DND-41 (cell line): ENCODE measurements around the gene SUPT20HL1.
"Not testable (repeated sequence)": the region's sequence is repeated elsewhere in the genome, so short reads cannot be mapped to it uniquely, and the experiment has no call there.

ENCODE experiments used
- ATAC-seq: fragments of 200-7000 bp; cut with Tn5 transposase; 3 replicates; pipeline ENCODE4 v1.9.1; 2021; ENCODE audit warnings: low read depth; ENCODE audit not compliant: insufficient read depth
- DNase-seq: peaks from one replicate; pipeline ENCODE4 v3.0.0-alpha.2; 2020
- H2AFZ ChIP-seq: 2 replicates; pipeline ENCODE4 v1.6.0; 2012; ENCODE audit warnings: low read depth, low read length
- H3K27ac ChIP-seq: 2 replicates; pipeline ENCODE4 v1.5.1; 2012; ENCODE audit warnings: low read length, inconsistent platforms
- H3K27me3 ChIP-seq: fragments of 200-600 bp; sonication (generic); 2 replicates; pipeline ENCODE4 v1.6.0; 2012; ENCODE audit warnings: low read length, mild to moderate bottlenecking, inconsistent platforms; ENCODE audit not compliant: insufficient read depth, poor library complexity
- H3K36me3 ChIP-seq: 2 replicates; pipeline ENCODE4 v1.5.1; 2012; ENCODE audit warnings: low read length, inconsistent platforms; ENCODE audit not compliant: insufficient read depth
- H3K4me1 ChIP-seq: 2 replicates; pipeline ENCODE4 v1.5.1; 2012; ENCODE audit warnings: mild to moderate bottlenecking, low read length; ENCODE audit not compliant: insufficient read depth
- H3K4me2 ChIP-seq: 2 replicates; pipeline ENCODE4 v1.6.0; 2012; ENCODE audit warnings: mild to moderate bottlenecking, moderate library complexity, low read length, inconsistent platforms; ENCODE audit not compliant: insufficient read depth
- H3K4me3 ChIP-seq, 2 experiments: fragments of 200-600 bp in 1 of 2; shearing (Covaris generic) in 1 of 2; 2 replicates each; pipeline ENCODE4 v1.5.1; 2012 to 2016; ENCODE audit warnings: inconsistent platforms in 2 of 2, low read length in 2 of 2, mild to moderate bottlenecking in 2 of 2, low read depth in 1 of 2, moderate library complexity in 1 of 2
- H3K79me2 ChIP-seq: 2 replicates; pipeline ENCODE4 v1.6.0; 2012; ENCODE audit warnings: low read length, inconsistent platforms; ENCODE audit not compliant: insufficient read depth
- H3K9ac ChIP-seq: 2 replicates; pipeline ENCODE4 v1.6.0; 2012; ENCODE audit warnings: low read depth, mild to moderate bottlenecking, inconsistent platforms, low read length, moderate library complexity
- H3K9me3 ChIP-seq: 2 replicates; pipeline ENCODE4 v1.5.1; 2012; ENCODE audit warnings: low read length, moderate library complexity, mild to moderate bottlenecking, inconsistent platforms; ENCODE audit not compliant: insufficient read depth, severe bottlenecking
- H4K20me1 ChIP-seq: 2 replicates; pipeline ENCODE4 v1.6.0; 2012; ENCODE audit warnings: low read length; ENCODE audit not compliant: insufficient read depth
- EZH2 ChIP-seq: IDR thresholded peaks from 3 replicates; pipeline ENCODE4 v1.6.1; 2012; ENCODE audit warnings: borderline replicate concordance, low read depth, mild to moderate bottlenecking, moderate library complexity, low read length, inconsistent platforms; ENCODE audit not compliant: severe bottlenecking
- TF ChIP-seq, protein P1 (sequence below): IDR thresholded peaks from 2 replicates; pipeline ENCODE4 v1.5.1; 2012; ENCODE audit warnings: borderline replicate concordance, low read length, moderate library complexity, mild to moderate bottlenecking; ENCODE audit not compliant: poor library complexity, severe bottlenecking; ENCODE audit errors: extremely low read depth

Gene SUPT20HL1

DNA sequence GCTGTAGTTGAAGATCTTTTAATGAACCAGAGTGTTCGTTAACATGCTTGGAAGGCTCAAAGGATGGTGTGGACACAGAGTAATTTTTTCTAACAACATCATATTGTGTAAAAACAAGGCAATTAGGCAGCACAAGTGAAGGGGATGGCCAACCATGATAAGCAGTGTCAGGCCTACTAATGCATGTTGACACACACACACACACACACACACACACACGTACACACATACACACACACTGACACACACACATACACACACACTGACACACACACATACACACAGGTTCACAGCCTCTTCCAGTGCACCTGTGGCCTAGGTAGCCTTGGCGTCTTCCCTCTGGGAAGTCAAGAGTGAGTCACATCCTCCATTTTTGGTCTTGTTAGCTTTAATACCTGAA is at the start of gene SUPT20HL1:
TSS of gene SUPT20HL1 (plus strand) at position 368 of the 400 bp plus-strand sequence. CDS start 2,122 bp downstream, outside the sequence.
- DNase-seq, result no peak
- no peaks in the 10 kb centered on the region for H3K4me1 ChIP-seq
- no peaks in the 10 kb centered on the region for H4K20me1 ChIP-seq
- H3K36me3 ChIP-seq, result no peaks in the 10 kb centered on the region
- no peak within 1 kb of the TSS for H3K9ac ChIP-seq
- H3K27me3 ChIP-seq, result no peaks in the 10 kb centered on the region
- no peaks in the 10 kb centered on the region for H3K79me2 ChIP-seq
- no peak for TF ChIP-seq EZH2
- TF ChIP-seq, protein P1, sequence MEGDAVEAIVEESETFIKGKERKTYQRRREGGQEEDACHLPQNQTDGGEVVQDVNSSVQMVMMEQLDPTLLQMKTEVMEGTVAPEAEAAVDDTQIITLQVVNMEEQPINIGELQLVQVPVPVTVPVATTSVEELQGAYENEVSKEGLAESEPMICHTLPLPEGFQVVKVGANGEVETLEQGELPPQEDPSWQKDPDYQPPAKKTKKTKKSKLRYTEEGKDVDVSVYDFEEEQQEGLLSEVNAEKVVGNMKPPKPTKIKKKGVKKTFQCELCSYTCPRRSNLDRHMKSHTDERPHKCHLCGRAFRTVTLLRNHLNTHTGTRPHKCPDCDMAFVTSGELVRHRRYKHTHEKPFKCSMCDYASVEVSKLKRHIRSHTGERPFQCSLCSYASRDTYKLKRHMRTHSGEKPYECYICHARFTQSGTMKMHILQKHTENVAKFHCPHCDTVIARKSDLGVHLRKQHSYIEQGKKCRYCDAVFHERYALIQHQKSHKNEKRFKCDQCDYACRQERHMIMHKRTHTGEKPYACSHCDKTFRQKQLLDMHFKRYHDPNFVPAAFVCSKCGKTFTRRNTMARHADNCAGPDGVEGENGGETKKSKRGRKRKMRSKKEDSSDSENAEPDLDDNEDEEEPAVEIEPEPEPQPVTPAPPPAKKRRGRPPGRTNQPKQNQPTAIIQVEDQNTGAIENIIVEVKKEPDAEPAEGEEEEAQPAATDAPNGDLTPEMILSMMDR, result no peak
- no peak within 1 kb of the TSS for H3K4me3 ChIP-seq
- no peaks in the 10 kb centered on the region for H3K9me3 ChIP-seq
- no peak for ATAC-seq
- H3K27ac ChIP-seq, result no peak within 1 kb of the TSS
- H2AFZ ChIP-seq, result no peak within 1 kb of the TSS
- H3K4me2 ChIP-seq, result no peak within 1 kb of the TSS

DNA sequence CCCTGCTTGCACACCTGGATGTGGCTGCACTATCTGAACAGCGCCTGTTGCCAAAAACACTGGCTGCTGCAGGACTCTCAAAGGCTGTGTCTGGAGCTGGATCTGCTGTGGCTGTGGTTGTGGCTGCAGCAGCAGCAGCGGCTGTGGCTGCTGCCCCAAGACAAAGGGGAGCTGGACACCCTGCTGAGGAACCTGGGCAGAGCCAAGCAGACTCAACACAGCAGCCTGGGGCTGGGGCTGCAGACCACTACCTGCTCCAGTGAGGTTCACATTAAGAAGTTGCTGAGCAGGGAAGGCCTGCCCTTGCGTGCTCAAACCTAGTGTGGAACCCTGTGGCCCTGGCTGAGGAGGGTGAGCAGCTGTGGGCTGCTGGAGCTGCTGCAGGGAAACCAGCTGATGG is 49.5 kb upstream of the SUPT20HL1 start:
- H3K27me3 ChIP-seq, H3K36me3 ChIP-seq, H3K4me3 ChIP-seq, H4K20me1 ChIP-seq, H3K27ac ChIP-seq, H3K4me2 ChIP-seq, H3K9ac ChIP-seq, H2AFZ ChIP-seq, H3K4me1 ChIP-seq, H3K9me3 ChIP-seq, H3K79me2 ChIP-seq: not testable (repeated sequence)
- peak; percentile 6 for DNase-seq
- peak; percentile 61 for ATAC-seq

DNA sequence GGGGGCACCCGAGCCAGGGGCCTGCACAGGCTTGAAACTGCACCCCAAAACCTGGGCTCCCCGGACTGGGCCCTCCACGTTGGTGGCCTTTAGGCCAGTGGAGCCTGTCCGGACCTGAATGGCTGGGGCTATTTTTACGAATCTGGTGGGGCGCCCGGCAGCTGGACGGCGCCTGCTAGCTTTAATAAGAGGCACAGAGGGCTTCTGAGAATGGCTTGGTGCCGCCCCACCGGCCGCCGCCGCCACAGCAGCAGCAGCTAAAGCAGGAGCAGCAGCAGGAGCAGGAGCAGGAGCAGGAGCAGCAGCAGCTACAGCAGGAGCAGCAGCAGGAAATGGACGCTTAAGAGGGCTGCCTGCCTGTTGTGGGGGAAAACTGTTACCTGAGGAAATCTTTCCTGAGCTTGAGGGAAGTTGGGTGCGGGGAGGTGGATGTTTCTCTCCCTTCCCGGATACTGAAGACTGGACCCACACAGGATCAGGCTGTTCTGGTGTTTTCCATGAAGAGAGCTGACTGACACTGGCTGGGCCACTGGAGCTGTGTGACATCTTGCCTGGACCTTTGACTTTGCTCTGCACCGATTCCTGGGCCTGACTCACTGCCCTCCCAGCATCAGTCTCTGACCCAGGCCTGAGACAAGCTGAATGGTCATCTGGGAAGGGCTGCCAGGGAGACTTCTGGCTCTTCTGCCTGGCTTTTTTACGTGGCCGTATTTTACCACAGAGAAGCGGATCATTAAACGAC is 48.8 kb upstream of the SUPT20HL1 start:
- not testable (repeated sequence) for H3K9ac ChIP-seq, H3K36me3 ChIP-seq, DNase-seq, ATAC-seq, H3K27ac ChIP-seq, H3K4me2 ChIP-seq, H3K9me3 ChIP-seq, H3K79me2 ChIP-seq, H4K20me1 ChIP-seq, H2AFZ ChIP-seq, H3K4me1 ChIP-seq, H3K27me3 ChIP-seq, H3K4me3 ChIP-seq

DNA sequence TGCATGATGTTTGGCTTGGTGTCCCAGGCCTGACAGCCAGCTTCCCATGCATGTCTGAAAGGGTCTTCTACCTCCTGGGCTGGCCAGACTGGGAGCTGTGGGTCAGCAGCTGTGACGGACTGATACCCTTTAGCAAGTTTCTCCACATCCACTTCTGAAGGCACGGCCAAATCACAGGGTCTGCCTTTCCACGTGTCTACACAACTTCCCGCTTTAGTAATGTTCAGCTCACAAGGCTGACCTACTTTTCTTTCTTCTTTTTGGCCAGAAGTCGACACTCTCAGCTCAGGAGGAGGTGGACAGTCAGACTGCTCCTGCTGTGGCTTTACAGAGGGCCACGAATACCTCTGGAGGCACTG is 48.2 kb upstream of the SUPT20HL1 start:
- not testable (repeated sequence) for DNase-seq, H2AFZ ChIP-seq, H3K27me3 ChIP-seq, H4K20me1 ChIP-seq, H3K9ac ChIP-seq, H3K4me1 ChIP-seq, ATAC-seq, H3K4me3 ChIP-seq, H3K9me3 ChIP-seq, H3K4me2 ChIP-seq, H3K36me3 ChIP-seq, H3K79me2 ChIP-seq, H3K27ac ChIP-seq

DNA sequence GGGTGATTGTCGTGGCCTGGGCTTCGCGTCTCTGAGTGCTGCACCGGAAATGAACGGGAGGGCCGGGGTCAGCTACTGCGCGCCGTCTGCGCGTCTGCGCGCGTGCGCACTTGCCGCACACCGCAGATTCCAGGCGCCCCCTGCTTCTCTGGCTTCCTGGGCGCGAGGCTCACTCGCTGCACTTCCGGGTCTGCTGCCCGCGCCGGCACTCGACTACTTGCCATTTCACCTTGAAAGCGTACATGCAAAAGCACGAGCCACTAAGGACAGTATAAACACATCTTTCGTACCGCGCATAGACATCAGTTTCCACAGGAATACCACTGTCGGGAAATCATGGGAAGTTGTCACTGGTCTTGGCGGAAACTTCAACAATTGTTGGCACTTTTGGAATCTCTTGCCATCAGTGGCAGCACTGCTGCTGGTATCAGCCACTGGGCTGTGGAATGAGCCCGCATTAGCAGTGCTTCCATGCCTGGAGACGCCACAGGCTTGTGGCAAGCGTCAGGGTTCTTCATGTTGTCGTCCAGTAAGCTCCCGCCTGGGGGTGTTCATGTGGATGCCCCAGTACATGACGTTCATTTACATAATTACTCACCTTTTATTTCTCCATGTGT is 46.3 kb upstream of the SUPT20HL1 start, which contains the start of gene SUPT20HL2:
TSS of gene SUPT20HL2 (minus strand) at position 51 of the 617 bp plus-strand sequence. CDS start 754 bp downstream, outside the sequence.
- TF ChIP-seq, protein P1, result no peak
- no peak for TF ChIP-seq EZH2
- DNase-seq, result no peak
- Histone ChIP-seq H3K4me1 (no peaks in the 10 kb centered on the region), H3K9ac (no peak within 1 kb of the TSS), H3K4me3 (no peak within 1 kb of the TSS), H3K9me3 (no peaks in the 10 kb centered on the region), H3K4me2 (no peak within 1 kb of the TSS), H3K27me3 (no peaks in the 10 kb centered on the region), H2AFZ (no peak within 1 kb of the TSS), H3K79me2 (no peaks in the 10 kb centered on the region), H3K27ac (no peak within 1 kb of the TSS), H4K20me1 (no peaks in the 10 kb centered on the region), H3K36me3 (no peaks in the 10 kb centered on the region)
- no peak for ATAC-seq
